Testis (tissue), 2 donors: ENCODE results near the gene MAP2K4.

ENCODE experiments used
- CTCF ChIP-seq, 3 experiments: fragments of 450-650 bp in 2 of 3; fragments of 200-600 bp in 1 of 3; sonication (generic) in 1 of 3; IDR thresholded peaks; one replicate each; pipeline ENCODE4 v1.5.1; 2016 to 2019; ENCODE audit warnings: antibody characterized with exemption in 3 of 3, mild to moderate bottlenecking in 2 of 3, moderate library complexity in 1 of 3
- POLR2A ChIP-seq: fragments of 450-650 bp; IDR thresholded peaks from one replicate; pipeline ENCODE4 v1.6.1; 2017; ENCODE audit warnings: antibody characterized with exemption, mild to moderate bottlenecking, moderate library complexity

- TF ChIP-seq CTCF (IDR thresholded peaks at IDR 0.05) = no peak
- no peak for TF ChIP-seq POLR2A
Measured at GRCh38 chr17:12114686-12115418, 94.2 kb downstream of the MAP2K4 start.
